ENCODE data around the gene DEGS2.

The DEGS2 gene

DNA sequence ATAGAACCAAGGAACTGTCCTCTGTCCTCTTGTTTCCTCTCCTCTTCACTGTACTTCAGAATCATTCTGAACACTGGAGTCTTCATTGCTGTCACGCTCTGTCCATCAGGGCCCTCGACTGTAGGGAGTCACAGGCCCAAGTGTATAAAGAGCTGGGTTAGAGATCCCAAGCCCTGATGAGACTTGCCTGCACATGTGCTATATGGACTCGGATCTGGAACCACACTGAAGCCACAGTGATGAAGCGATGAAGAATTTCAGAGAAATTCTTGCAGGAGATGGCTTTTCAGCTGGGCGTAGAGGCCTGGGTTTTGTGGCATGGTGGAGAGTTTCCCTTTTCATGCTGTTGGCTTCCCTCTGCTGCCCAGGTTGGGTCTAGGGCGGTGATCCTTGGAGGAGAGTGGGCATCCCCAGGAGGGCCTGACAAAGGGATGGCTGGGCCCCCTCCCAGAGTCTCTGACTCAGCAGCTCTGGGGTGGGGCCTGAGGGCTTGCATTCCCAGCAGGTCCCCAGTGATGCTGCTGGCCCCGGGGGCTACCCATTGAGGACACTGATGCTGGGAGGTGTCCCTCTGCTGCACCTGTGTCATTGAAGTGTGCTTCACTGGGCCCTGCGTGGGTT lies 39.9 kb upstream of the DEGS2 start:
- Histone ChIP-seq H2AFZ (ENCODE audit: low read depth) (no peak overlapping the region), H4K20me1 (ENCODE audit: insufficient read depth) (no peaks in the 10 kb centered on the region)

DNA sequence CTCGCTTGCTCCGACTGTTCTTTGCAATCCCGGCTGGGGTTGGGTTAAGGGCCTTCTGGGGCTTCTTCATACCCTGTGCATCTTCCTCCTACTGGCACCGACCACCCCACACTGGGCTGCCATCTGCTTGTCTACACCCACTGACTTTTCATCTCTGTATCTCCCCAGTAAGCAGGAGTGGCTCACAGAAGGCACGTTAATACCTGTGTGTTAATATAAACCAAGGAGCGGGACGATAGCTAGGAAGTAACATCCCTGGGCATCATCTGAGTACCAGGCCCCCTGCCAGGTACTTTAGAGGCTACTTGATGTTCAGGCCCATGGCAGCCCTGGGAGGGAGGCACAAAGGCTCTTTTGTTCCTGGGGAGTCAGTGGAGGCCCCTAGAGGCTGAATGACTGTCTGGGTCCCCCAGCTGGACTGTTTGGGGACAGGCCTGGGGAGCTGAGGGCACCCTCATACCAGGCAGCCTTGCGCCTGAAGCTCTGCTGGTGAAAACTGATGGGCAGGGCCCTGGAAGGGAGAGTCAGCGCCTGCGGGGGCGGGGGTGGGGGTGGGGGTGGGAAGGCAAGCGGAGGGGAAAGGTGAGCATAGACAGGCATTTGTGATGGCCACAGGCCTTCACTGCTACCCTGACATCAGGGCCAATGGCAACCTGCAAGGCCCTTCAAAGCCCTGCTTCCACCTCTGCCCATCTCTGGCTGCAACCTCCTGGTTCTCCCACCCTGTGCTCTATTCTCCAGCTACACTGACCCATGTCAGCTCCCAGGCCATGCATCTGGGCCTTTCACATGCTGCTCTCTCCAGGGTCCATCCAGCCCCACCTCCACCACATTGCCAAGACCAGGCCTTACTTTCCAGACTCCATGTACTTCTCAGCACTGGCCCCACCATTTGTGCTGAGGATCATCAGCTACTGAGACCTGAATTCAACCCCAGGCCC lies 34.2 kb upstream of the DEGS2 start:
- Histone ChIP-seq H2AFZ (ENCODE audit: low read depth) (peak overlapping the region; percentile 85), H3K27me3 (ENCODE audit: insufficient read depth, low read depth) (no peaks in the 10 kb centered on the region), H4K20me1 (ENCODE audit: insufficient read depth) (no peaks in the 10 kb centered on the region), H3K36me3 (ENCODE audit: insufficient read depth) (no peaks in the 10 kb centered on the region), H3K27ac (peak overlapping the region; percentile 72), H3K4me1 (ENCODE audit: low read depth, poor library complexity, severe bottlenecking) (peaks cover 11% of the 10 kb centered on the region), H3K4me2 (peak overlapping the region; percentile 85), H3K79me2 (ENCODE audit: insufficient read depth, low read depth) (no peaks in the 10 kb centered on the region), H3K9ac (peak overlapping the region; percentile 63), H3K4me3 (IDR thresholded peaks at IDR 0.05; ENCODE audit: insufficient read depth, low read depth, low read length) (no peak overlapping the region)
- TF ChIP-seq, protein P1, sequence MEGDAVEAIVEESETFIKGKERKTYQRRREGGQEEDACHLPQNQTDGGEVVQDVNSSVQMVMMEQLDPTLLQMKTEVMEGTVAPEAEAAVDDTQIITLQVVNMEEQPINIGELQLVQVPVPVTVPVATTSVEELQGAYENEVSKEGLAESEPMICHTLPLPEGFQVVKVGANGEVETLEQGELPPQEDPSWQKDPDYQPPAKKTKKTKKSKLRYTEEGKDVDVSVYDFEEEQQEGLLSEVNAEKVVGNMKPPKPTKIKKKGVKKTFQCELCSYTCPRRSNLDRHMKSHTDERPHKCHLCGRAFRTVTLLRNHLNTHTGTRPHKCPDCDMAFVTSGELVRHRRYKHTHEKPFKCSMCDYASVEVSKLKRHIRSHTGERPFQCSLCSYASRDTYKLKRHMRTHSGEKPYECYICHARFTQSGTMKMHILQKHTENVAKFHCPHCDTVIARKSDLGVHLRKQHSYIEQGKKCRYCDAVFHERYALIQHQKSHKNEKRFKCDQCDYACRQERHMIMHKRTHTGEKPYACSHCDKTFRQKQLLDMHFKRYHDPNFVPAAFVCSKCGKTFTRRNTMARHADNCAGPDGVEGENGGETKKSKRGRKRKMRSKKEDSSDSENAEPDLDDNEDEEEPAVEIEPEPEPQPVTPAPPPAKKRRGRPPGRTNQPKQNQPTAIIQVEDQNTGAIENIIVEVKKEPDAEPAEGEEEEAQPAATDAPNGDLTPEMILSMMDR (conservative IDR thresholded peaks at IDR 0.05; ENCODE audit: low read depth, low read length), result peak; percentile 41; the same call in 1 of the 2 replicates

More for the DNA sequence above, 39.9 kb upstream of the DEGS2 start:
- TF ChIP-seq, protein P1 (conservative IDR thresholded peaks at IDR 0.05; ENCODE audit: low read depth, low read length), result no peak
- no peak overlapping the region for H3K9ac ChIP-seq
- H3K4me2 ChIP-seq, result no peak overlapping the region
- H3K36me3 ChIP-seq (ENCODE audit: insufficient read depth), result no peaks in the 10 kb centered on the region
- H3K4me1 ChIP-seq (ENCODE audit: low read depth, poor library complexity, severe bottlenecking), result no peaks in the 10 kb centered on the region
- H3K27me3 ChIP-seq (ENCODE audit: insufficient read depth, low read depth), result no peaks in the 10 kb centered on the region
- H3K4me3 ChIP-seq (IDR thresholded peaks at IDR 0.05; ENCODE audit: insufficient read depth, low read depth, low read length), result no peak overlapping the region
- no peak overlapping the region for H3K27ac ChIP-seq
- H3K79me2 ChIP-seq (ENCODE audit: insufficient read depth, low read depth), result no peaks in the 10 kb centered on the region

DNA sequence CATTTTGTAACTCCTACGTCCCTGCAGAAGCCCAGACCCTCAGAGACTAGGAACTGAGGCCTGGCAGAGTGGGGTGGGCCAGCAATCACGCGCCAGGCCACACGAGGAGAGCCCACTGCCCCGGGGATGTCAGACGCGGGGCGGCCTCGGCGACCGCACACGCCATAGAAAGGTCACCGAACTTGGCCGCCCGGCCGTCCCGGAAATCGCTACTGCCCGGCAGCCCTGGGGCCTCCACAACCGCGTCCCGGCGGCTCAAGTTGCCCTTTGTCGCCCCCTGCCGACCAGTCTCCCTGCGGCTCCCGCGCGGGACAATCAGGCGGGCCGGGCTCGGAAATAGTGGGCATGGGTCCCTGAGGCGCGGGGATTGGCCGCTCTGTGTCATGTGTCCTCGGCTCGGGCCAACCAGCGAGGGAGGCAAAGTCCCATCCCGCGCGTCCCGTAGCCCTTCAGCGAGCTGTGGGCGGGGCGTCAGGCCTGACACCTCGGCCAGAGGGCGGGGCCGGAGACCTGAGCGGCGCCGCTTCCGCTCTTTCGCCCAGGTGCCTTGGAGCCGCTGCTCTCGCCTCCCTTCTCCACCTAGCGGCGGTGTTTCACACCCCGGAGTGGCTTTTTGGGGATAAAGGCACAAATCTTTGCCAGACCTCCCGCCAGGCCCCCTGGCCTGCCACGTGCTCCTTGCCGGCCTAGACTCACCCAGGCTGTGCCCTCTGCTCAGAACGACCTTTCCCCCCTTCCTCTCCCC lies 33.4 kb upstream of the DEGS2 start:
- Histone ChIP-seq H3K4me3 (IDR thresholded peaks at IDR 0.05; ENCODE audit: insufficient read depth, low read depth, low read length) (no peak overlapping the region), H3K4me2 (peak overlapping the region; percentile 85), H3K27me3 (ENCODE audit: insufficient read depth, low read depth) (no peaks in the 10 kb centered on the region), H3K79me2 (ENCODE audit: insufficient read depth, low read depth) (no peaks in the 10 kb centered on the region), H3K9ac (peak overlapping the region; percentile 70), H3K36me3 (ENCODE audit: insufficient read depth) (no peaks in the 10 kb centered on the region), H4K20me1 (ENCODE audit: insufficient read depth) (no peaks in the 10 kb centered on the region), H3K27ac (peak overlapping the region; percentile 72), H2AFZ (ENCODE audit: low read depth) (peak overlapping the region; percentile 97), H3K4me1 (ENCODE audit: low read depth, poor library complexity, severe bottlenecking) (peaks cover 11% of the 10 kb centered on the region)
- TF ChIP-seq, protein P1 (conservative IDR thresholded peaks at IDR 0.05; ENCODE audit: low read depth, low read length), result peak; percentile 71

DNA sequence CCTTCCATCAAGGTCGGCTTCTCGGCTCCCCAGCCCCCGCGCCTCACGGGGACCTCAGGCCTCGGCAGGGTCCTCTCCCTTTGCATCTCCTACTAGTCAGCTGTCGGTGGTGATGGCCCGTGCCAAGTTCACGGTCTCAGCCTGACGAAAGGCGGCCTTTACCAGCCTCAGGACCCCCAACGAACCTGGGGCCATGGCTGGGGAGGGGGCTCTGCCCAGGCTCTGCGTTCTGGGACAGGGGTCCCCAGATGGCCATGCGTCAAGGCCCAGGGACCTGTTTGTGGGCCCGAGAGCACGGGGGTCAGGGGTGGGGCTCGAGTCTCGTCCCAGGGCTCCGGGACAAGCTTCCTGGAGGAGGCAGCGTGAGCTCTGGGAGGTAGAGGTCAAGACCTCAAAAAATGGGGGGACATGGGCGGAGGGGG lies 32.8 kb upstream of the DEGS2 start:
- H3K36me3 ChIP-seq (ENCODE audit: insufficient read depth), result no peaks in the 10 kb centered on the region
- TF ChIP-seq, protein P1 (conservative IDR thresholded peaks at IDR 0.05; ENCODE audit: low read depth, low read length), result no peak
- H3K4me1 ChIP-seq (ENCODE audit: low read depth, poor library complexity, severe bottlenecking), result peaks cover 11% of the 10 kb centered on the region
- H4K20me1 ChIP-seq (ENCODE audit: insufficient read depth), result no peaks in the 10 kb centered on the region
- peak overlapping the region; percentile 70 for H3K9ac ChIP-seq
- peak overlapping the region; percentile 37 for H3K4me2 ChIP-seq
- H3K79me2 ChIP-seq (ENCODE audit: insufficient read depth, low read depth), result no peaks in the 10 kb centered on the region
- no peak overlapping the region for H3K4me3 ChIP-seq (IDR thresholded peaks at IDR 0.05; ENCODE audit: insufficient read depth, low read depth, low read length)
- no peaks in the 10 kb centered on the region for H3K27me3 ChIP-seq (ENCODE audit: insufficient read depth, low read depth)
- peak overlapping the region; percentile 97 for H2AFZ ChIP-seq (ENCODE audit: low read depth)
- H3K27ac ChIP-seq, result peak overlapping the region; percentile 54

All from KMS-11 (cell line).